GM12878 (cell line): ENCODE measurements around the gene FBXO27. TPM values are rescaled to one million over a fixed set of nuclear protein-coding genes. Genes with fewer than 3 reads are reported as not detected.

ENCODE experiments used
- ATAC-seq: fragments of 200-7000 bp; cut with Tn5 transposase; 3 replicates; pipeline ENCODE4 v1.9.1; 2020; ENCODE audit warnings: mild to moderate bottlenecking, moderate library complexity
- BruUV-seq: library from RNA; stranded (reverse); fragments of 400-500 nt; replicated peaks from 2 replicates; lab custom pipeline; 2021; lab: Mats Ljungman, UMichigan
- CTCF ChIA-PET: fragments of 300-600 bp; sonication (Branson Sonifier 250); formaldehyde crosslinking; extraction: SDS; loops from one replicate; lab custom pipeline; 2021; ENCODE audit warnings: inconsistent platforms; lab: Yijun Ruan, JAX
- POLR2A ChIA-PET: fragments of 350-600 bp; formaldehyde crosslinking; extraction: SDS; loops from one replicate; lab custom pipeline; 2021; ENCODE audit warnings: inconsistent platforms; lab: Charles Lee
- RAD21 ChIA-PET: fragments of 300-600 bp; sonication (Branson Sonifier 250); formaldehyde crosslinking; loops from one replicate; lab custom pipeline; 2023; ENCODE audit warnings: antibody characterized with exemption; ENCODE audit not compliant: unreplicated experiment; lab: Charles Lee
- SMC1A ChIA-PET: fragments of 300-600 bp; sonication (Branson Sonifier 250); formaldehyde crosslinking; loops from one replicate; lab custom pipeline; 2023; ENCODE audit not compliant: unreplicated experiment, uncharacterized antibody; lab: Charles Lee
- DNase-seq: peaks from one replicate; pipeline ENCODE4 v3.0.0-alpha.2; 2011; ENCODE audit warnings: low read depth, low spot score
- FAIRE-seq: peaks from 3 replicates; lab custom pipeline; 2011; peaks lifted over from hg19 to GRCh38; lab: Jason Lieb, UNC
- H2AFZ ChIP-seq: 2 replicates; pipeline ENCODE4 v1.6.0; 2011; ENCODE audit warnings: low read depth, low read length, control low read depth; ENCODE audit not compliant: control insufficient read depth
- H3K27ac ChIP-seq: 2 replicates; pipeline ENCODE4 v1.5.1; 2011; ENCODE audit warnings: control low read depth; ENCODE audit not compliant: control insufficient read depth, insufficient read depth
- H3K27me3 ChIP-seq, 2 experiments: replicated peaks in 1 of 2; 2 replicates each; pipeline versions ENCODE4 v1.6.0 to v1.6.1; 2011; ENCODE audit warnings: low read length in 1 of 2; ENCODE audit not compliant: control insufficient read depth in 2 of 2, insufficient read depth in 2 of 2
- H3K36me3 ChIP-seq, 2 experiments: 2 replicates each; pipeline ENCODE4 v1.5.1; 2011; ENCODE audit warnings: low read length in 1 of 2; ENCODE audit not compliant: control insufficient read depth in 2 of 2, insufficient read depth in 2 of 2
- H3K4me1 ChIP-seq: 2 replicates; pipeline ENCODE4 v1.6.1; 2011; ENCODE audit warnings: mild to moderate bottlenecking, low read length, moderate library complexity, mixed read lengths; ENCODE audit not compliant: control insufficient read depth, insufficient read depth
- H3K4me2 ChIP-seq: 2 replicates; pipeline ENCODE4 v1.6.0; 2011; ENCODE audit warnings: control low read depth; ENCODE audit not compliant: control insufficient read depth, insufficient read depth
- H3K4me3 ChIP-seq: fragments of 200-600 bp; sonication (generic); 2 replicates; pipeline ENCODE4 v1.5.1; 2016
- H3K79me2 ChIP-seq: 2 replicates; pipeline ENCODE4 v1.6.0; 2011; ENCODE audit warnings: low read length; ENCODE audit not compliant: control insufficient read depth, insufficient read depth
- H3K9ac ChIP-seq: 2 replicates; pipeline ENCODE4 v1.8.0; 2011; ENCODE audit warnings: low read length, control low read depth, mixed read lengths; ENCODE audit not compliant: control insufficient read depth, insufficient read depth
- H3K9me3 ChIP-seq: replicated peaks from 3 replicates; pipeline ENCODE4 v1.5.1; 2011; ENCODE audit warnings: mild to moderate bottlenecking, low read length; ENCODE audit not compliant: control insufficient read depth, insufficient read depth
- H4K20me1 ChIP-seq: 2 replicates; pipeline ENCODE4 v1.6.0; 2011; ENCODE audit not compliant: control insufficient read depth, insufficient read depth
- EED ChIP-seq: sonication (generic); IDR thresholded peaks from 2 replicates; pipeline ENCODE4 v1.6.1; 2016; ENCODE audit warnings: antibody characterized with exemption, low read depth
- HCFC1 ChIP-seq: fragments of 150-350 bp; IDR thresholded peaks from 2 replicates; pipeline ENCODE4 v1.6.1; 2014; ENCODE audit warnings: low read length
- HDAC6 ChIP-seq: fragments of 200-600 bp; sonication (generic); IDR thresholded peaks from one replicate; pipeline ENCODE4 v1.8.0; 2017; ENCODE audit warnings: antibody characterized with exemption; ENCODE audit not compliant: unreplicated experiment
- IRF4 ChIP-seq: IDR thresholded peaks from 2 replicates; pipeline ENCODE4 v1.6.1; 2011; ENCODE audit warnings: low read depth, low read length
- MYB ChIP-seq: fragments of 150-350 bp; IDR thresholded peaks from 2 replicates; pipeline ENCODE4 v1.6.1; 2014; ENCODE audit warnings: mild to moderate bottlenecking, low read depth, low read length, borderline replicate concordance
- NRF1 ChIP-seq: conservative IDR thresholded peaks from 2 replicates; pipeline ENCODE4 v1.6.1; 2011; ENCODE audit warnings: mild to moderate bottlenecking, low read depth, low read length, improper control_type of control experiment
- RELA ChIP-seq: fragments of 450-650 bp; IDR thresholded peaks from 2 replicates; pipeline ENCODE4 v1.8.0; 2014; ENCODE audit warnings: borderline replicate concordance; ENCODE audit not compliant: partially characterized antibody
- SP1 ChIP-seq: IDR thresholded peaks from one replicate; pipeline ENCODE4 v1.6.1; 2011; ENCODE audit warnings: low read depth, low read length
- TAF1 ChIP-seq: IDR thresholded peaks from 2 replicates; pipeline ENCODE4 v1.6.1; 2011; ENCODE audit warnings: mild to moderate bottlenecking, low read depth, low read length, borderline replicate concordance
- WGBS: methylation state at CpG from one replicate; pipeline ENCODE4 v1.1.6; 2016; ENCODE audit warnings: low lambda C conversion rate; ENCODE audit not compliant: insufficient replicate concordance, insufficient coverage; ENCODE audit errors: missing lambda C conversion rate; 5-methylcytosine and 5-hydroxymethylcytosine counted together
- in situ Hi-C: fragments of 300-500 bp; cut with MboI; formaldehyde crosslinking; loops from 9 replicates; pipeline ENCODE4 v1.14.3; 2018; ENCODE audit warnings: mixed read lengths
- intact Hi-C: fragments of 100-400 bp; cut with micrococcal nuclease; formaldehyde crosslinking; loops from one replicate; pipeline ENCODE4 v1.14.2; 2022; ENCODE audit not compliant: unreplicated experiment
- polyA plus RNA-seq, 11 experiments: library from polyadenylated mRNA; depleted of rRNA in 4 of 11; unstranded in 6 of 11; stranded (reverse) in 5 of 11; fragments of >200 nt; fragmentation: Nextera tagmentation in 4 of 11; fragmentation: Illumina TruSeq in 1 of 11; extraction: Ambion mirVana in 4 of 11; extraction: Trizol in 1 of 11; gene quantifications; 1 replicate in 1 of 11; 2 replicates in 10 of 11; pipeline versions ENCODE4 v1.2.1 to v1.2.3, GENCODE V29; 2011 to 2016; ENCODE audit warnings: inconsistent platforms in 2 of 11, missing spikeins in 2 of 11, low read depth in 1 of 11
- total RNA-seq, 4 experiments: library from RNA; depleted of rRNA in 3 of 4; stranded (reverse); fragments of >200 nt in 3 of 4; fragmentation: Illumina TruSeq in 1 of 4; extraction: Trizol in 1 of 4; gene quantifications; 2 replicates each; pipeline versions ENCODE4 v1.2.1 to v1.2.3, GENCODE V29; 2013 to 2021

FBXO27 gene
- total and polyA plus RNA-seq, 10 of the 15 experiments (the other 5 are each of a cell fraction or from before 2014, with no cell fraction given) = 3.1 to 15.4 (median 7.1) TPM

DNA sequence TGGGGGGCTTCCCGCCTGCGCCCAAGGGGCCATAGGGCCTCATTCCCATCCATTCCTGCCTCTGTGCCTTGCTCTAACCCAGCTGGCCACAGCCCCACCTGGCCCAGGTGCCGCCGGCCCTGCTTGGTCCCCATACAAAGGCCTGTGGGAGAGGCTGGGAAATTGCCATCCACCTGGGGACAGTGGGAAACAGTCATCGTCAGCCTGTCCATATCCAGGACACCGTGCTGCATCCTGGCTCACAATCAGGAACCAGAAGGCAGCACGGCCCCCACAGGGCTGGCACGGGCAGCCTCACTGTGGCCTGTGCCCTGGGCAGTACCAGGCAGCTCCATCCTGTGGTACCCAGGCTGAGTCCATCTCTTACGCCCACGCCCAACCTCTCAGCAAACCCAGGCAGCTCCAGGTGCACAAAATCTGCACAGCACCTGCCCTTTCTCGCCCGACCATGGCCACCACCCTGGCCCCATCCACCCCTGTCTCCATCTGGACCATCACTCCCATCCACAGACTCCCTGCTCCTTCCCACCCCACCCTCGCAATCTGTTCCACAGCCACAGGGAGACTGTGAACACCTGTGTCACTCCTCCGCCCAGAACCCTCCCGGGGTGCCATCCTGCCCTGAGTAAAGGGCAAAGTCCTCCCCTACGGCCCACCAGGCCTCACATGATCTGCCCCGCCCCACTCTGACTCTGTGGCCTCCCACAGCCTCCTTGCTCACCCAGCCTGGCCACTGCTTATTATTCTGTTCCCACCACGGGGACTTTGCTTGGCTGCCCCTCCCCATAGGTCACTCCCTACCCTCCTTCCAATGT is 21.1 kb upstream of the FBXO27 start:
- Histone ChIP-seq H2AFZ (no peak overlapping the region), H4K20me1 (no peaks in the 10 kb centered on the region), H3K4me1 (no peaks in the 10 kb centered on the region), H3K9me3 (no peaks in the 10 kb centered on the region; the same call in 2 of the 3 replicates), H3K4me2 (no peak overlapping the region), H3K4me3 (no peak overlapping the region), H3K27me3 (no peaks in the 10 kb centered on the region; a peak in 1 of 4 replicates), H3K27ac (no peak overlapping the region), H3K79me2 (no peaks in the 10 kb centered on the region), H3K36me3 (no peaks in the 10 kb centered on the region), H3K9ac (no peak overlapping the region)
- no peak; the same call in 2 of the 3 replicates for ATAC-seq
- in situ Hi-C loops (no loop called here), intact Hi-C loops (no loop called here)
- ChIA-PET RAD21 (no interaction called here), SMC1A (interaction anchor here (0.6 to 0.7 kb wide), 2 partner anchors 39 to 88 kb away, joined by 3 read pairs; no protein-coding TSS in a partner anchor), CTCF (interaction anchor here (0.6 kb wide), 1 partner anchor 65 kb away, joined by 5 read pairs; no protein-coding TSS in a partner anchor), POLR2A (no interaction called here)
- no peak for TF ChIP-seq RELA
- TF ChIP-seq IRF4 = no peak
- no peak for TF ChIP-seq TAF1
- TF ChIP-seq NRF1 = no peak
- TF ChIP-seq EED = no peak
- no peak for TF ChIP-seq HCFC1
- TF ChIP-seq SP1 = no peak
- TF ChIP-seq MYB = no peak
- no peak for TF ChIP-seq HDAC6
- DNase-seq = no peak
- FAIRE-seq = no peak
- WGBS = 21% methylated on average over 16 of the region's 18 CpGs
- BruUV-seq = no TSS peak
